Activated T-cell treated with anti-CD3 and anti-CD28 coated beads for 1 hour (primary cell): ENCODE measurements around the gene CRYGS.
A peak's percentile ranks its signal among the peaks of the same experiment; 100 is the strongest.
"Not testable (repeated sequence)": the region's sequence is repeated elsewhere in the genome, so short reads cannot be mapped to it uniquely, and the experiment has no call there.

Source experiments
- DNase-seq: peaks from one replicate; pipeline ENCODE4 v3.0.0-alpha.2; 2020; ENCODE audit warnings: low read depth

CRYGS gene

GRCh38 chr3:186544281-186544680 is at the start of gene CRYGS:
CRYGS (minus strand) TSS chr3:186544380; CDS start chr3:186544326, 54 bp downstream.
- no peak for DNase-seq

DNA sequence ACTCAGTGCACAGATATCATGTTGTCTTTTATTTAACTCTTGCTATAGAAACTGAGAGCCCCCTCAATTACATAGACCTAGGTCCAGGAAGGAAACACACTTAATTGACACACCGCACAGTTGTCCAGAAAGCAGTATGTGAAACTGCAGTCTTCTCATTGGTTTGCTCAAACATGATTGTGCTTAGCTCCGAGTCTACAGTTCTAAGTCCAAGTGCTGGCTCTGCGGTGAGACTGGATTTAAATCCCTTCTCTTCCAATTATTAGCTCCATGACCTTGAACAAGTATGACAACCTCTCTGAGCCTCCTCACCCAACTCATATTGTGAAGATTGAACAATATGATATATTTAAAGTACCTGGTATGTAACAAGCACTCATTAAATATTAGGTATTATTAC is 49.7 kb upstream of the CRYGS start:
- no peak for DNase-seq

DNA sequence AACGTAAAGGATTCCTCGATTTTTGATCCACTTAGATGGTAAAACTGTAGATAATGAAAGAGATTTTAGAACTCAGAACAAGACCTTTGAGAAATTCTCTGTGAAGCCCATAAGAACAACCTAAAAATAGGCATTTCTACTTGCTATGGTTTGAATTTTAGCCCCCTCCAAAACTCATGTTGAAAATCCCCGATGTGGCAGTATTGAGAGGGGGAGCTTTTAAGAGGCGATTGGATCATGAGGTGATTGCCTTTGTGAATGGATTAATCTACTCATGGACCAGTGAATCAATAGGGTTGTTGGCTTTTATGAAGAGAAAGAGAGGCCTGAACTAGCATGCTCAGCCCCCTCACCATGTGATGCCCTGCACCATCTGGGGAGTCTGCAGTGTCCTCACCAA is 48.5 kb upstream of the CRYGS start:
- DNase-seq: no peak

GRCh38 chr3:186590580-186591295 is 46.6 kb upstream of the CRYGS start:
- DNase-seq: no peak

DNA sequence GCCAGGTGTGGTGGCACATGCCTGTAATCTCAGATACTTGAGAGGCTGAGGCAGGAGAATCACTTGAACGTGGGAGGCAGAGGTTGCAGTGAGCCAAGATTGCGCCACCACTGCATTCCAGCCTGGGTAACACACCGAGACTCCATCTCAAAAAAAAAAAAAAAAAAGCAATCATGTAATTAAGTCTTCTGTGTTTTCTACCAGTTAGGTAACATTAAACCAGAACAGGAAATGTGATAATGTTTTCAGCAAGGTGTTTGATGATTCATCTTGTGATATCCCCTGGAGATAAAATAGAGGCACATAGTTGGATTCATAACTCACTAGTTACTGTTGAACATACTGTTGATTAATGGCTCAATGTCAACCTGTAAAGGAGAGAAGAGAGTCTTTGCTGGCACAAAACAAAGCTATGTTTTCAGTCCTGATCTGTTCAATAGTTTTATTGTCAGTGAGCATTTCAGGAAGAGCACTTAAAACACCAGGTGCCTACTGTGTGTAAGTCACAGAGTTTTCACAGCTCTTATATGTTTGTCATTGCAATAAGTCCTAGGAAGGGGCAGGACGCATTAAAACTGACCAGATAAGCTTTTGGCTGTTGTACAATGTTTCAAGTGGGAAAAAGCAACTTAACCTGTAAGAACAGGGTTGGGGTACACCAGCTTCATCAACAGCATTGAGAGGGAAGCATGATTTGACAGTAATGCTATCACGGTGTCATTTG is 45.8 kb upstream of the CRYGS start:
- DNase-seq: no peak

DNA sequence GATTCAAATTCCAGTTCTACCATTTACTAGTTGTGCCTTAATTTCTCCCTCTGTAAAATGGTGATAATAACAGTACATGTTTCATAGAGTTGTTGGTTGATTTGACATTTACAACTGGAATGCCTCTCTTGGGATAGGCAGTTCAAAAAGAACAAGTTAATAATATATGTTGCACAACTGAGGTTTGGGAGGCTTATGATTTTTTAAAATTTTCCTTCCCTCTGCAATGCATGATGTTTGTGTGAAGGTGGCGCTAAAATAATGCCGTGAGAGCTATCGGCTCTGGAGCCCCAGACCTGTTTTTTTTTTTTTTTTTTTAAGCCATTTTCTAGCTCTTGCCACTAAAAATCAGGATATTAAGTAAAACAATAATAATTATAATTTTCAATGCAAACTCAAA is 44.9 kb upstream of the CRYGS start:
- no peak for DNase-seq

GRCh38 chr3:186588632-186589031 is 44.5 kb upstream of the CRYGS start:
- no peak for DNase-seq

DNA sequence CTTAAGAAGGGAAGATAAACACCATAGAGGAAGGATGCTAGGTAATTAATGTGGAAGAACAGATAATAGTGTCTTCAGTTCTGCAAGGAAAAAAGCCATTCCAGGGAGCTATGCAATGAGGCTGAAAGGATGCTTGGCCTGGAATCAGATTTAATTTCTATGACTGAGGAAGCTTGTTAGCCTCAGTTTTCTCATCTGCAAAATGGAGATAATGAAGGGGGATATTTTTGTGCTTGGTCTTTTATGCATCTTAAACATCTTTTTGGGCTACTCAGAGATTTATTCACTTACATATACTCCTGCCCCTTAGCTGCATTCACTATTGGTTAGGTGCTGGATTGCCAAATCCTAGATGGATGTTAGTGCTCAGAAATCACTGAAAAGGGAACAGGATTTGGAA is 43.0 kb upstream of the CRYGS start:
- no peak for DNase-seq

DNA sequence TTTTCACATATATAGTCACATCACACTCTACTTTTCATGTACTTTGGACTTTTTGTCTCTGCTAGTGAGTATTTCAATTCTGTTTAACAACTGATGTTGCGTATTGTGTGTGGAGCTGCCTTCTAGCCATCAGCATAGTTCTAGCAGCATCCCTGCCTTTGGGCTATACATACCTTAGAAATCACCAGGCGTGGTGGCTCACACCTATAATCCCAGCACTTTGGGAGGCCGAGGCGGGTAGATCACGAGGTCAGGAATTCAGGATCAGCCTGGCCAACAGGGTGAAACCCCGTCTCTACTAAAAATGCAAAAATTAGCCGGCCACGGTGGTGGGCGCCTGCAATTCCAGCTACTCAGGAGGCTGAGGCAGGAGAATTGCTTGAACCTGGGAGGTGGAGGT is 42.1 kb upstream of the CRYGS start:
- not testable (repeated sequence) for DNase-seq

- DNase-seq: no peak
These were observed 39.7 kb upstream of the CRYGS start for GRCh38 chr3:186583831-186584230.

- DNase-seq: no peak
These were observed 38.4 kb upstream of the CRYGS start for GRCh38 chr3:186582541-186582940.

DNA sequence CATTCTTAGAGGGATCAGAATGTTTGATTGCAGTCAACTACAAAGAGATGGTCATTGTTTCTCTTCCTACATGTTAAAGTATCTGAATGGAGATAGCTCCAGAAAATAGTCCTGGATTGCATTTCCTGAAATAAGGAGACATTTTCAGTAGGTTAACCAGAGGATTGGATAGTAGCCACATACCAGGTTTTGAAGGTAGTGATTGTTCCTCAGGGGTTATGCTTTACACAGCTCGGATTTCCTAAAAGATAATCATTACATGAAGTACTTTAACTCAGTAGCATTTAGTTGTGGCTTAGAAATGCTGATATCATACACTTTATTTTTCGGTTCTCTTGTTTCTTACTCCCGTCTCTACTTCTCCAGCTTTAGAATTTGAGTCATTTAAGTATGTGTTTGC is 36.6 kb upstream of the CRYGS start:
- no peak for DNase-seq

DNA sequence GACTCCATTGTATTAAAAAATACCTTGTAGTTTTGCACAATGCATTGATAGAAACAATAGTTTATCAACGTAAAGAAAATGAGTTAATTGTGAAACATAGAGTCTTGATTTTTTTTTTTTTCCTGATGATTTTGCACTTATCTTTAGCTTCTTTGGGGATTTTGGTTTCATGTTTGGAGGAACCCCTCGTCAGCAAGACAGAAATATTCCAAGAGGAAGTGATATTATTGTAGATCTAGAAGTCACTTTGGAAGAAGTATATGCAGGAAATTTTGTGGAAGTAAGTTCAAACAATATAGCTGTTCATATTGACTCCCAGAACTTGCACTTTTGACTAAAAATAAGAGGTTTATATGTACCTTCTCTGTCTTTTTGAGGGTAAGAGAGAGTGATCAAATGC is 33.3 kb upstream of the CRYGS start:
- no peak for DNase-seq

DNA sequence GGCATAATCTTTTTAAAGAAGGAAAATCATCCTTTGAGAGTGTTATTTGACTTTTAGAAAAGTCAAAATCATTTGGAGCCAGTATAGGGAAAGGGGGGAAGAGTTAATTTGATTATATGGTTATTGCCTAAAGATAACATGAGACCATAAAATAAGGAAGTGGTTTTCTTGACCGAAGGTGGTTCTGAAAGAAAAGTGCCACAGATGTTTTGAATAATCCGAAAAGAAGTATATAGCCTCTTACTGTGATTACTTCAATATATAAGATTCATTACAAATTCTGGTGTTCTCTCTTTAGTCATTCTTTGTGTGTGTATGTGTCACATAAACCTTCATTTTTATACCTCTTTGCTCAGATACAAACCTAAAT is 27.4 kb upstream of the CRYGS start:
- DNase-seq: no peak

- no peak for DNase-seq
These were observed 26.9 kb upstream of the CRYGS start for GRCh38 chr3:186570941-186571643.

GRCh38 chr3:186570096-186570940 is 26.1 kb upstream of the CRYGS start, which contains the start of gene DNAJB11:
DNAJB11 (plus strand) TSS chr3:186570720; CDS start chr3:186570898, 178 bp downstream.
- DNase-seq: peak; percentile 93

- no peak for DNase-seq
These were observed 25.6 kb upstream of the CRYGS start for GRCh38 chr3:186569779-186570095.

DNA sequence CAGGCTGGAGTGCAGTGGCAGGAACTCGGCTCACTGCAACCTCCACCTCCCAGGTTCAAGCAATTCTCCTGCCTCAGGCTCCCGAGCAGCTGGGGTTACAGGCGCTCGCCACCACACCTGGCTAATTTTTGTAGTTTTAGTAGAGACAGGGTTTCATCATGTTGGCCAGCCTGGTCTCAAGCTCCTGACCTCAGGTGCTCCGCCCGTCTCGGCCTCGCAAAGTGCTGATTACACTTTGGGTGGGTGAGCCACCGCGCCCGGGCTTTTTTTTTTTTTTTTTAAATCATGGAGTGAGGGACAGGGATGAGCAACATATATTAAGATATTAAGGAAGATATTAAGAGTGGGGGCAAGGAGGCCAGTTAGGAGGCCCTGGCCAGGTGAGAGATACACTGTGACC is 25.2 kb upstream of the CRYGS start:
- not testable (repeated sequence) for DNase-seq

GRCh38 chr3:186567072-186567921 is 23.1 kb upstream of the CRYGS start, which contains the start of gene TBCCD1:
TBCCD1 (minus strand) TSS chr3:186567339; CDS start chr3:186564329, 3,010 bp downstream.
- DNase-seq: peak; percentile 95

DNA sequence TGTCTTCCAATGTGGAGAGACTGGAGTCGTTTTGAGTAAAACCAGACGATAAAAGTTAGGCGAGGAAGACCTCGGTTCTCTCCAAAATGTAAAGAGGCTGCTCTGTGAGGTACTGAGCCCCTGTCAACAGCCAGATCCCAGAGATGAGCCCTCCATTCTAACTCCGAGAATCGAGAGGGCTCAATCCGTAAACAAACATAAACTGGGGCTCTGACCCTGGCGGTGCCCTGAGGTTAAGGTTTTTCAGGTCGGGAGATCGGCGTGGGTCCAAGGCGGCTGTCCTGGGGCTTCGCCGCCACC is 22.5 kb upstream of the CRYGS start:
- DNase-seq: no peak

GRCh38 chr3:186564586-186564985 is 20.4 kb upstream of the CRYGS start:
- DNase-seq: no peak
